H9 (cell line): ENCODE results near the gene PPFIA4. TPM values are rescaled to one million over a fixed set of nuclear protein-coding genes. Genes with fewer than 3 reads are reported as not detected.

Experiments
- DNase-seq: peaks from one replicate; pipeline ENCODE4 v3.0.0-alpha.2; 2017
- H2AFZ ChIP-seq: one replicate; pipeline ENCODE4 v1.6.1; 2013; ENCODE audit warnings: mild to moderate bottlenecking, low read length, control low read depth, moderate library complexity
- H2AK5ac ChIP-seq: 2 replicates; pipeline ENCODE4 v1.6.1; 2013; ENCODE audit warnings: low read length, control low read depth, mixed read lengths; ENCODE audit not compliant: insufficient read length
- H2BK120ac ChIP-seq: one replicate; pipeline ENCODE4 v1.6.1; 2013; ENCODE audit warnings: low read depth, mild to moderate bottlenecking, low read length, control low read depth, inconsistent platforms; ENCODE audit not compliant: poor library complexity, severe bottlenecking
- H2BK12ac ChIP-seq: 2 replicates; pipeline ENCODE4 v1.6.1; 2013; ENCODE audit warnings: low read length, control low read depth, mixed read lengths, low read depth; ENCODE audit not compliant: insufficient read length
- H2BK15ac ChIP-seq: 2 replicates; pipeline ENCODE4 v1.6.1; 2013; ENCODE audit warnings: low read depth, low read length, control low read depth
- H2BK20ac ChIP-seq: one replicate; pipeline ENCODE4 v1.6.1; 2013; ENCODE audit warnings: low read depth, mild to moderate bottlenecking, low read length, control low read depth, inconsistent platforms; ENCODE audit not compliant: poor library complexity, severe bottlenecking
- H2BK5ac ChIP-seq: 2 replicates; pipeline ENCODE4 v1.6.1; 2013; ENCODE audit warnings: low read length, control low read depth, mixed read lengths; ENCODE audit not compliant: insufficient read length
- H3K14ac ChIP-seq: 2 replicates; pipeline ENCODE4 v1.6.1; 2013; ENCODE audit warnings: low read length, control low read depth; ENCODE audit not compliant: insufficient read depth
- H3K18ac ChIP-seq: 2 replicates; pipeline ENCODE4 v1.6.1; 2013; ENCODE audit warnings: low read depth, mild to moderate bottlenecking, mixed read lengths, low read length, control low read depth; ENCODE audit not compliant: insufficient read length
- H3K23ac ChIP-seq: 2 replicates; pipeline ENCODE4 v1.6.1; 2013; ENCODE audit warnings: low read length, control low read depth, mixed read lengths, low read depth; ENCODE audit not compliant: insufficient read length
- H3K23me2 ChIP-seq: 2 replicates; pipeline ENCODE4 v1.6.1; 2013; ENCODE audit warnings: low read depth, mild to moderate bottlenecking, mixed read lengths, low read length, control low read depth; ENCODE audit not compliant: insufficient read length, poor library complexity, severe bottlenecking
- H3K27ac ChIP-seq: 2 replicates; pipeline ENCODE4 v1.5.1; 2013; ENCODE audit warnings: low read length, control low read depth, mixed read lengths, low read depth; ENCODE audit not compliant: insufficient read length
- H3K27me3 ChIP-seq: 2 replicates; pipeline ENCODE4 v1.6.1; 2013; ENCODE audit warnings: low read length, control low read depth, inconsistent platforms; ENCODE audit not compliant: insufficient read depth
- H3K4ac ChIP-seq: 2 replicates; pipeline ENCODE4 v1.6.1; 2013; ENCODE audit warnings: low read depth, mild to moderate bottlenecking, control low read depth, inconsistent platforms, low read length, moderate library complexity
- H3K4me1 ChIP-seq: 2 replicates; pipeline ENCODE4 v1.6.1; 2013; ENCODE audit warnings: low read length, control low read depth, inconsistent platforms; ENCODE audit not compliant: insufficient read depth
- H3K4me2 ChIP-seq: 2 replicates; pipeline ENCODE4 v1.6.1; 2013; ENCODE audit warnings: low read length, control low read depth, mixed read lengths; ENCODE audit not compliant: insufficient read length, insufficient read depth
- H3K56ac ChIP-seq: 2 replicates; pipeline ENCODE4 v1.6.1; 2013; ENCODE audit warnings: low read depth, mild to moderate bottlenecking, mixed read lengths, low read length, control low read depth; ENCODE audit not compliant: insufficient read length
- H3K79me1 ChIP-seq: 2 replicates; pipeline ENCODE4 v1.6.1; 2013; ENCODE audit warnings: low read depth, mild to moderate bottlenecking, moderate library complexity, low read length, control low read depth, inconsistent platforms; ENCODE audit not compliant: insufficient read depth, poor library complexity, severe bottlenecking
- H3K79me2 ChIP-seq: 2 replicates; pipeline ENCODE4 v1.6.1; 2013; ENCODE audit warnings: low read length, control low read depth, inconsistent platforms; ENCODE audit not compliant: insufficient read depth
- H3K9ac ChIP-seq: 2 replicates; pipeline ENCODE4 v1.6.1; 2013; ENCODE audit warnings: low read length, control low read depth, mixed read lengths; ENCODE audit not compliant: insufficient read length; ENCODE audit errors: extremely low read depth
- H3K9me3 ChIP-seq: one replicate; pipeline ENCODE4 v1.6.1; 2013; ENCODE audit warnings: low read depth, low read length, inconsistent platforms; ENCODE audit not compliant: control insufficient read depth
- H3T11ph ChIP-seq: one replicate; pipeline ENCODE4 v1.6.1; 2013; ENCODE audit warnings: mild to moderate bottlenecking, low read length, control low read depth, inconsistent platforms
- H4K20me1 ChIP-seq: one replicate; pipeline ENCODE4 v1.6.1; 2013; ENCODE audit not compliant: control insufficient read depth, insufficient read length, insufficient read depth
- H4K5ac ChIP-seq: 2 replicates; pipeline ENCODE4 v1.6.1; 2013; ENCODE audit warnings: low read depth, mild to moderate bottlenecking, mixed read lengths, low read length, control low read depth; ENCODE audit not compliant: insufficient read length
- H4K8ac ChIP-seq: replicated peaks from 2 replicates; pipeline ENCODE4 v1.6.1; 2013; ENCODE audit warnings: low read length, control low read depth, mixed read lengths, low read depth; ENCODE audit not compliant: insufficient read length
- H4K91ac ChIP-seq: 2 replicates; pipeline ENCODE4 v1.6.1; 2013; ENCODE audit warnings: low read depth, mild to moderate bottlenecking, moderate library complexity, mixed read lengths, low read length, control low read depth; ENCODE audit not compliant: insufficient read length
- H3K27ac Mint-ChIP-seq, 3 experiments: 2 replicates in 2 of 3; 3 replicates in 1 of 3; pipeline ENCODE4 v1.8.0; 2020 to 2021; ENCODE audit warnings: mixed read lengths in 3 of 3, mild to moderate bottlenecking in 1 of 3, moderate library complexity in 1 of 3
- H3K27me3 Mint-ChIP-seq: 2 replicates; pipeline ENCODE4 v1.8.0; 2021; ENCODE audit warnings: low read depth, mild to moderate bottlenecking, moderate library complexity, mixed read lengths
- H3K36me3 Mint-ChIP-seq, 3 experiments: 2 replicates in 2 of 3; 3 replicates in 1 of 3; pipeline ENCODE4 v1.8.0; 2020 to 2021; ENCODE audit warnings: low read depth in 3 of 3, mixed read lengths in 3 of 3; ENCODE audit not compliant: insufficient read depth in 1 of 3
- H3K4me1 Mint-ChIP-seq, 2 experiments: 2 replicates each; pipeline ENCODE4 v1.8.0; 2020; ENCODE audit warnings: mixed read lengths in 2 of 2
- H3K4me3 Mint-ChIP-seq, 2 experiments: 2 replicates in 1 of 2; 3 replicates in 1 of 2; pipeline ENCODE4 v1.8.0; 2020 to 2021; ENCODE audit warnings: mild to moderate bottlenecking in 2 of 2, mixed read lengths in 2 of 2, moderate library complexity in 1 of 2
- H3K9me3 Mint-ChIP-seq, 2 experiments: 2 replicates in 1 of 2; 3 replicates in 1 of 2; pipeline ENCODE4 v1.8.0; 2020; ENCODE audit warnings: mild to moderate bottlenecking in 2 of 2, mixed read lengths in 2 of 2, moderate library complexity in 1 of 2
- CTCF ChIP-seq: fragments of 200-600 bp; sonication (generic); conservative IDR thresholded peaks from 3 replicates; pipeline ENCODE4 v1.8.0; 2021; ENCODE audit warnings: antibody characterized with exemption, mild to moderate bottlenecking
- WGBS: extraction: QIAGEN DNeasy Blood & Tissue Kit; methylation state at CpG from one replicate; pipeline ENCODE4 v1.1.7; 2013; ENCODE audit warnings: missing lambda C conversion rate, low lambda C conversion rate, mixed read lengths; ENCODE audit not compliant: insufficient read length; ENCODE audit errors: extremely low coverage; 5-methylcytosine and 5-hydroxymethylcytosine counted together
- total RNA-seq: library from RNA; stranded (reverse); gene quantifications from 2 replicates; pipeline ENCODE4 v1.2.1, GENCODE V29; 2021

PPFIA4 gene
- total RNA-seq, 1 experiment from 2014 or later = 3.9 TPM

- peaks cover 23 to 32% of the 10 kb centered on the region in 2 experiments for H3K9me3 Mint-ChIP-seq
Measured at GRCh38 chr1:203097001-203097400, 70.7 kb downstream of the PPFIA4 start.

More at GRCh38 chr1:203097001-203097400, 70.7 kb downstream of the PPFIA4 start:
- Histone ChIP-seq H3K4me2 (no peak overlapping the region), H3K4ac (no peak overlapping the region), H3K27me3 (no peaks in the 10 kb centered on the region), H4K8ac (no peak overlapping the region), H4K20me1 (no peaks in the 10 kb centered on the region), H2BK15ac (no peak overlapping the region), H3K14ac (no peak overlapping the region), H2BK5ac (no peak overlapping the region), H3K9me3 (no peaks in the 10 kb centered on the region), H3K79me1 (no peaks in the 10 kb centered on the region), H4K5ac (no peak overlapping the region), H3K18ac (no peak overlapping the region), H2BK12ac (no peak overlapping the region), H2BK120ac (no peak overlapping the region), H4K91ac (no peak overlapping the region), H3T11ph (no peak overlapping the region), H3K56ac (no peak overlapping the region), H3K23ac (no peak overlapping the region), H2AK5ac (no peak overlapping the region), H2BK20ac (no peak overlapping the region), H3K23me2 (no peaks in the 10 kb centered on the region), H3K27ac (no peak overlapping the region), H2AFZ (no peak overlapping the region), H3K4me1 (no peaks in the 10 kb centered on the region), H3K9ac (no peak overlapping the region), H3K79me2 (no peaks in the 10 kb centered on the region)
- DNase-seq = no peak
- peaks cover 13% of the 10 kb centered on the region for H3K27me3 Mint-ChIP-seq
- peaks cover 10 to 21% (median 11%) of the 10 kb centered on the region in 3 experiments; a peak in 6 of 7 replicates for H3K36me3 Mint-ChIP-seq
- WGBS = no CpG with 5 or more reads among the region's 1 CpG
- H3K4me3 Mint-ChIP-seq = no peak overlapping the region
- no peak overlapping the region for H3K27ac Mint-ChIP-seq
- H3K4me1 Mint-ChIP-seq = no peaks in the 10 kb centered on the region
- TF ChIP-seq CTCF = no peak
